Measurements from ENCODE around the gene OR51A7.

The OR51A7 gene

GRCh38 chr11:4957396-4957795 is 53.8 kb downstream of the OR51A7 start:
- no peak for DNase-seq (ENCODE audit: low read depth)

All from non-pigmented ciliary epithelial cell (primary cell).